MCF 10A (cell line): Measurements from ENCODE around the gene L3MBTL3. TPM values are rescaled to one million over a fixed set of nuclear protein-coding genes. Genes with fewer than 3 reads are reported as not detected.

Experiments
- BruUV-seq: library from RNA; stranded (reverse); fragments of 400-500 nt; replicated peaks from 2 replicates; lab custom pipeline; 2021; lab: Mats Ljungman, UMichigan
- CTCF ChIA-PET: fragments of 300-600 bp; sonication (Branson Sonifier 250); formaldehyde crosslinking; extraction: SDS; loops from one replicate; lab custom pipeline; 2021; ENCODE audit warnings: antibody characterized with exemption, inconsistent platforms; lab: Yijun Ruan, JAX
- POLR2A ChIA-PET: fragments of 300-600, 350-650 bp; sonication (Branson Sonifier 250); formaldehyde crosslinking; extraction: SDS; loops from one replicate; lab custom pipeline; 2020; ENCODE audit warnings: antibody characterized with exemption, inconsistent platforms; lab: Yijun Ruan, JAX
- DNase-seq: peaks from one replicate; pipeline ENCODE4 v3.0.0-alpha.2; 2018; ENCODE audit not compliant: unreplicated experiment
- H3K27ac Mint-ChIP-seq: one replicate; pipeline ENCODE4 v1.8.0; 2022; ENCODE audit warnings: mild to moderate bottlenecking, low read depth, mixed read lengths; ENCODE audit not compliant: unreplicated experiment
- H3K27me3 Mint-ChIP-seq: one replicate; pipeline ENCODE4 v1.8.0; 2022; ENCODE audit warnings: mixed read lengths; ENCODE audit not compliant: insufficient read depth, unreplicated experiment
- H3K36me3 Mint-ChIP-seq: one replicate; pipeline ENCODE4 v1.8.0; 2022; ENCODE audit warnings: mild to moderate bottlenecking, moderate library complexity, mixed read lengths; ENCODE audit not compliant: insufficient read depth, unreplicated experiment
- H3K4me1 Mint-ChIP-seq: one replicate; pipeline ENCODE4 v1.8.0; 2022; ENCODE audit warnings: mixed read lengths; ENCODE audit not compliant: insufficient read depth, unreplicated experiment
- H3K4me3 Mint-ChIP-seq: one replicate; pipeline ENCODE4 v1.8.0; 2022; ENCODE audit warnings: mild to moderate bottlenecking, moderate library complexity, mixed read lengths; ENCODE audit not compliant: unreplicated experiment
- H3K9me3 Mint-ChIP-seq: one replicate; pipeline ENCODE4 v1.8.0; 2022; ENCODE audit warnings: mixed read lengths; ENCODE audit not compliant: unreplicated experiment
- intact Hi-C: fragments of 100-400 bp; cut with micrococcal nuclease; formaldehyde crosslinking; loops from 2 replicates; pipeline ENCODE4 v1.14.1; 2022
- total RNA-seq: library from RNA; stranded (reverse); gene quantifications from 2 replicates; pipeline ENCODE4 v1.2.3, GENCODE V29; 2022
- TF ChIP-seq, protein P1 (sequence below): fragments of 200-600 bp; IDR thresholded peaks from one replicate; pipeline ENCODE4 v1.8.0; 2022; ENCODE audit warnings: antibody characterized with exemption, mild to moderate bottlenecking; ENCODE audit not compliant: unreplicated experiment

The L3MBTL3 gene
- total RNA-seq, 1 experiment from 2014 or later = 5.2 TPM

DNA sequence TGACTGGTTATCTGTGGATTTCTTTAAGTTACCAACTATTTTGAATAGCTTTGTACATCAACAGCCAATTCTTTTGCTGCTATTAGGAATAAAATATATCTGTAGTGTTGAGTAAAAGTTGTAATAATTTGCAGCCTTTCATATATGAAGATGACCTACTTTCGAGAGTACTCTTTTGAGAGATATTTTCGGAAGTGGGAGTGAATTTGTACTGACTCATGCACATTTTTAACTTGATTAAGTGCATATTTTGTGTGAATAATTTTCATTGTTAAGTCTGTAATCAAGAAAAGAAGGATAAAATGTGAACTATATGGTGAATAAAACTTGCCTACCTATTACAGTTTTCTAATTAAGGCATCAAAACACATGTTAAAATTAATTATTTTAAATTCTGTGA is 51.9 kb downstream of the L3MBTL3 start:
- TF ChIP-seq, protein P1, sequence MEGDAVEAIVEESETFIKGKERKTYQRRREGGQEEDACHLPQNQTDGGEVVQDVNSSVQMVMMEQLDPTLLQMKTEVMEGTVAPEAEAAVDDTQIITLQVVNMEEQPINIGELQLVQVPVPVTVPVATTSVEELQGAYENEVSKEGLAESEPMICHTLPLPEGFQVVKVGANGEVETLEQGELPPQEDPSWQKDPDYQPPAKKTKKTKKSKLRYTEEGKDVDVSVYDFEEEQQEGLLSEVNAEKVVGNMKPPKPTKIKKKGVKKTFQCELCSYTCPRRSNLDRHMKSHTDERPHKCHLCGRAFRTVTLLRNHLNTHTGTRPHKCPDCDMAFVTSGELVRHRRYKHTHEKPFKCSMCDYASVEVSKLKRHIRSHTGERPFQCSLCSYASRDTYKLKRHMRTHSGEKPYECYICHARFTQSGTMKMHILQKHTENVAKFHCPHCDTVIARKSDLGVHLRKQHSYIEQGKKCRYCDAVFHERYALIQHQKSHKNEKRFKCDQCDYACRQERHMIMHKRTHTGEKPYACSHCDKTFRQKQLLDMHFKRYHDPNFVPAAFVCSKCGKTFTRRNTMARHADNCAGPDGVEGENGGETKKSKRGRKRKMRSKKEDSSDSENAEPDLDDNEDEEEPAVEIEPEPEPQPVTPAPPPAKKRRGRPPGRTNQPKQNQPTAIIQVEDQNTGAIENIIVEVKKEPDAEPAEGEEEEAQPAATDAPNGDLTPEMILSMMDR = no peak
- Mint-ChIP-seq H3K27ac (no peak overlapping the region), H3K9me3 (no peaks in the 10 kb centered on the region), H3K4me1 (no peaks in the 10 kb centered on the region), H3K4me3 (no peak overlapping the region), H3K27me3 (no peaks in the 10 kb centered on the region), H3K36me3 (peaks cover 6% of the 10 kb centered on the region)
- DNase-seq = no peak
- BruUV-seq = no TSS peak
- intact Hi-C loops = no loop called here
- POLR2A ChIA-PET = no interaction called here
- CTCF ChIA-PET = no interaction called here

DNA sequence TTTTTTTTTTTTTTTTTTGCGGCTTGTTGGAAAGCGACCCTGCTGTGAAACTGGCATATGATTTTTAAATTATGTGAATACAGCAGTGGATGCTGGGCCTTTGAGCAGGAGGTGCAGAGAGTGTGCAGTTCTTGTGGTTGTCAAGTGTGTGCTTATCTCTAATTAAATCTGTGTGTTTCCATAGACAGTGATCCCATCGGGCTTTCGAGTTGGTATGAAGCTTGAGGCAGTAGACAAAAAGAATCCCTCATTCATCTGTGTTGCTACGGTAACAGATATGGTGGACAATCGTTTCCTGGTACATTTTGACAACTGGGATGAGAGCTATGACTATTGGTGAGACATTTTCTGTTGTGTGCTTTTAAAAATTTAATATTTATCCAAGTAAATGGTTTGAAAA is 52.4 kb downstream of the L3MBTL3 start:
- ChIA-PET POLR2A (no interaction called here), CTCF (no interaction called here)
- TF ChIP-seq, protein P1 = no peak

DNA sequence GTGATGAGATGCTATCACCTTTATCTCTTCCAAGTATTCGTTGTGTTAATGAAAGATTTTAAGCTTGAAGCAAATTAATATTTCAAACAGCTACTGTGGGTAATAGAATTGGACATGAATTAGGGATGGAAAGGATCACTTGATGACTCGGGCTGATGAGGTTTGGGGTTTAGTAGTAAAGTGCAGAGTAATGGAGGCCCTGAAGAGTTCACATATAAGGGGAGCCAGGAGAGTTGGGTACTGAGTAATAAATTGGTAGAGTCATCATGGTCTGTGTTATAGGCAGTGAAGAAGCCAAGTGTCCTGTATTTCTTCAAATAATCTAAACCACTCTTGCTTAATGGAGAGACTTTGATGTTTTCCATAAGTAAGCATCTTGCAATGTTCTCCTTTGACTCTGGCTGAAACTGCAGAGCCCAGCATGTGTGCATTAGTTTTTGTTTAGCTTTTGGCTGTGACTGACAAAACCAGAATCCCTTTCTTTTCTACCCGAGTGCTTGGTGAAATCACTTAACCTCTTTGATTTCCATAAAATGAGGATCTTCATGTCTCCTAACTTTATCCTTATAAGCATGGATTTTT is 57.6 kb downstream of the L3MBTL3 start:
- TF ChIP-seq, protein P1 = no peak
- Mint-ChIP-seq H3K27ac (no peak overlapping the region), H3K36me3 (peaks cover 7% of the 10 kb centered on the region), H3K4me3 (no peak overlapping the region), H3K27me3 (no peaks in the 10 kb centered on the region), H3K9me3 (no peaks in the 10 kb centered on the region), H3K4me1 (no peaks in the 10 kb centered on the region)
- DNase-seq = no peak
- intact Hi-C loops = loop anchor here (1.0 kb wide), 1 partner anchor 206 kb away; no protein-coding TSS in a partner anchor
- ChIA-PET CTCF (interaction anchor here (0.7 to 1.7 kb wide), 4 partner anchors 206 to 767 kb away, joined by 3 to 17 read pairs (median 3); no protein-coding TSS in a partner anchor), POLR2A (no interaction called here)
- BruUV-seq = no TSS peak

More for the DNA sequence above, 52.4 kb downstream of the L3MBTL3 start:
- no peaks in the 10 kb centered on the region for H3K9me3 Mint-ChIP-seq
- H3K27me3 Mint-ChIP-seq = no peaks in the 10 kb centered on the region
- no peaks in the 10 kb centered on the region for H3K4me1 Mint-ChIP-seq
- BruUV-seq = no TSS peak
- no peak for DNase-seq
- H3K27ac Mint-ChIP-seq = no peak overlapping the region
- peaks cover 6% of the 10 kb centered on the region for H3K36me3 Mint-ChIP-seq
- intact Hi-C loops = no loop called here
- no peak overlapping the region for H3K4me3 Mint-ChIP-seq

DNA sequence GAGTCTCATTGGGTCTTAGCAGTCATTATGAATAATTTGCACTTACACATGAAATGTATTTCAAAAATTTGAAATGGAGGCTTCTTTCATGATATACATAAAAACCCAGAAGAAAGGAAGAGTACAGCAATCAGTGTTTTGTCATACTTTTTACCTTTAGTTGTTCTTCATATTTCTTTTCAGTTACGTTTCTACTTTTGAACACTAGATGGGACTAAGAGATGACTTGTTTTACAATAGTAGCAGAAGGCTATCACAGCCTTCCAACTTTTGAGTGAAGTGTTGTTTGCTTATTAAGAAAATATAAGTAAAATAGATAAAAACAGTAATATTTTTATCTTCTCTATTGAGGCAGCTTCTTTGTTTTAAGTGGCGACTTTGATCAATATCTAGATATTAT is 58.1 kb downstream of the L3MBTL3 start:
- Mint-ChIP-seq H3K9me3 (no peaks in the 10 kb centered on the region), H3K27me3 (no peaks in the 10 kb centered on the region), H3K4me3 (no peak overlapping the region), H3K4me1 (no peaks in the 10 kb centered on the region), H3K36me3 (peaks cover 7% of the 10 kb centered on the region), H3K27ac (no peak overlapping the region)
- DNase-seq = no peak
- intact Hi-C loops = loop anchor here (1.0 kb wide), 1 partner anchor 206 kb away; no protein-coding TSS in a partner anchor
- TF ChIP-seq, protein P1 = no peak
- ChIA-PET CTCF (interaction anchor here (0.6 to 1.7 kb wide), 4 partner anchors 26 to 766 kb away, joined by 3 to 17 read pairs (median 3); no protein-coding TSS in a partner anchor), POLR2A (no interaction called here)
- no TSS peak for BruUV-seq
